Dedifferentiated amniotic fluid mesenchymal stem cell (primary cell): Measurements from ENCODE around the gene CHST8.

Source experiments
- DNase-seq: peaks from one replicate; pipeline ENCODE4 v3.0.0-alpha.2; 2016; ENCODE audit errors: extremely low spot score

CHST8 gene

DNA sequence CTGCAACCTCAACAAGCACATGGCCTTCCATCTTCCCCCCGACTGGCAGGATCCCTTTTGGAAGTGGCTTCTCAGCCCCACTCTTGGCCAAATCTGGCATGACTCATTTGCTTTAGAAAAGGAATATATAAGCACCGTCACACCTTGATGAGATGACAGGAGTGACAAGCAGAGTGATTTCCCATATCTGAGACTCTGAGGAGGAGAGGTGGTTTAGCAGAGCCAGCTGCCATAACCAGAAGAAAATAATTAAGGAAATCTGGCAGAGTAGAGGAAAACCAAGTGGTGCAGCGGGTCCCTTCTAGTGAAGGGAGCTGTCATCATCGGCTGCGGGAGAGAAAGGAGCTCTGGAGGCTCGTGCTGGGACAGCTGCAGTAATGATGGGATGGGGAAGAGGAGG is 147.5 kb downstream of the CHST8 start:
- DNase-seq: no peak

DNA sequence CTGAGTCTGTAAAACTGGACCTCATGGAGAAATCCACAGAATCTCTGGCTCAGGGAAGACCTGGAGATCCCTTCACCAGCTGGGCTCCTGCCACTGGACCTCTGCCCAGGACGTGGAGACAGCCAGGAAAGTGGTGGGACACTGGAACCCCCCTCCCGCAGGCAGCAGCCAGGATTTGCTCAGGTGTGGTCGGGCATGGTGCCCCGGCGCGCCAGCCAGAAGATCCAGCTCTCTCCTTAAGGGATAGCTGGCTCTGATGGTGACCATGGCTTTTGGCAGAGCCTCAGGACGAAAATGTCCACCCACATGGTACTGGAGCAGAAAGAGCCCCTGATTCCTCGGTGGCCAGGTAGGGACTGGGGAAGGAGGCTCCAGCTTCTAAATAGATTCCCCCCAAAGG is 148.4 kb downstream of the CHST8 start:
- no peak for DNase-seq

DNA sequence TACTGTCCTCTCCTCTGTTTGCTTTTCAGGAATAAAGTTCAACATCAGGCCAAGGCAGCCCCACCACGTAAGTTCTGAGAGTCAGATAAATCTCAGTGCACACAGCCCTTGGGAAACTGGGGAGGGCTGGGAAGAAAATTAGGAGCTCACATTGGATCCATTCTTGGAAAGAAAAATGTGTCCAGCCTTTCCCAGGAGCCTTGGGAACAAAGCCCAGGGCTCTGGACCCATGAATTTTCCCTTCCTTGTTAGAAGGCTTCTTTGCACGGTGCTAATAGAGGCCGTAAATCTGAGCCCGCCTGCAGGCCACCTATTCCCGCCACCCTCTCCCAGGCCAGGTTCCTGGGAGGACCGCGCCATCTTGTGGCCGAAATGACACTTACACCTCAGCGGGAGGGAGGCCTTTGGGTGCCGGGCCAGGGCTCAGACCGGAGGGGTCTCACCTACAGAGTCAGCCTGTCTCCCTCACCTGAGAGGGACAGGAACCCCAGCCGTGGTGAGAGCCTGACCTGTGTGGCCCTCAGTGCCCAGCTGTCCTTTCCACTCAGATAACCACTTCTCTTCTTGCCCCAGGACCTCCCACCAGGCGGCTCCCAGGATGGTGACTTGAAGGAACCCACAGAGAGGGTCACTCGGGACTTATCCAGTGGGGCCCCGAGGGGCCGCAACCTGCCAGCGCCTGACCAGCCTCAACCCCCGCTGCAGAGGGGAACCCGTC is 149.8 kb downstream of the CHST8 start:
- peak; percentile 45 for DNase-seq

DNA sequence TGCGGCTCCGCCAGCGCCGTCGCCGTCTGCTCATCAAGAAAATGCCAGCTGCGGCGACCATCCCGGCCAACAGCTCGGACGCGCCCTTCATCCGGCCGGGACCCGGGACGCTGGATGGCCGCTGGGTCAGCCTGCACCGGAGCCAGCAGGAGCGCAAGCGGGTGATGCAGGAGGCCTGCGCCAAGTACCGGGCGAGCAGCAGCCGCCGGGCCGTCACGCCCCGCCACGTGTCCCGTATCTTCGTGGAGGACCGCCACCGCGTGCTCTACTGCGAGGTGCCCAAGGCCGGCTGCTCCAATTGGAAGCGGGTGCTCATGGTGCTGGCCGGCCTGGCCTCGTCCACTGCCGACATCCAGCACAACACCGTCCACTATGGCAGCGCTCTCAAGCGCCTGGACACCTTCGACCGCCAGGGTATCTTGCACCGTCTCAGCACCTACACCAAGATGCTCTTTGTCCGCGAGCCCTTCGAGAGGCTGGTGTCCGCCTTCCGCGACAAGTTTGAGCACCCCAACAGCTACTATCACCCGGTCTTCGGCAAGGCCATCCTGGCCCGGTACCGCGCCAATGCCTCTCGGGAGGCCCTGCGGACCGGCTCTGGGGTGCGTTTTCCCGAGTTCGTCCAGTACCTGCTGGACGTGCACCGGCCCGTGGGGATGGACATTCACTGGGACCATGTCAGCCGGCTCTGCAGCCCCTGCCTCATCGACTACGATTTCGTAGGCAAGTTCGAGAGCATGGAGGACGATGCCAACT is 150.5 kb downstream of the CHST8 start:
- no peak for DNase-seq

DNA sequence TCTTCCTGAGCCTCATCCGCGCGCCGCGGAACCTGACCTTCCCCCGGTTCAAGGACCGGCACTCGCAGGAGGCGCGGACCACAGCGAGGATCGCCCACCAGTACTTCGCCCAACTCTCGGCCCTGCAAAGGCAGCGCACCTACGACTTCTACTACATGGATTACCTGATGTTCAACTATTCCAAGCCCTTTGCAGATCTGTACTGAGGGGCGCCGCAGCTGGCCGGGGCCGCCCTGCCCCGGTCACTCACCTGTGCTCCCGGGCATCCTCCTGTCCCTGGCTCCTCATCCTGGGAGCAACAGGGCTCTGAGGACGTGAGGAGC is 151.1 kb downstream of the CHST8 start:
- DNase-seq: no peak

GRCh38 chr19:33773704-33774624 is 152.2 kb downstream of the CHST8 start:
- DNase-seq: no peak

DNA sequence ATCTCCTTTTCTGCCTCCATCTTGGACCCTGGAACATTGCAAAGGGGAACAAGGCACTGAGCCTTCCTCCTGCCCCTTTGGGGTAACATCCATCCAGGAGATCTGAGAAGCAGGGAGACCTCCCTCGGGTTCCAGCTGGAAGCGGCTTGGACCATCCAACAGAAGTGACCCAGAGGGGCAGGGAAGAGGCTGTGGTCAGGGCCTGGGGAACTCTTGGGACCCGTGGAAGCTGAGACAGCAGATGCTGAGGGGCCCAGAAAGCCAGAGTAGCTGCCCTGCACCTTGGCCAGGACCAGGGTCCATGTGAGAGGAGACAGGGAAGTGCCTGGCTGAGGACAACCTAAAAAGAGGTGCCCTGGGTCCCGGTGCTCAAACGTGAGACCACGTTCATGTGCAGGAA is 153.0 kb downstream of the CHST8 start:
- no peak for DNase-seq

GRCh38 chr19:33775731-33776487 is 154.2 kb downstream of the CHST8 start:
- DNase-seq: no peak

GRCh38 chr19:33777351-33777750 is 155.6 kb downstream of the CHST8 start:
- no peak for DNase-seq

DNA sequence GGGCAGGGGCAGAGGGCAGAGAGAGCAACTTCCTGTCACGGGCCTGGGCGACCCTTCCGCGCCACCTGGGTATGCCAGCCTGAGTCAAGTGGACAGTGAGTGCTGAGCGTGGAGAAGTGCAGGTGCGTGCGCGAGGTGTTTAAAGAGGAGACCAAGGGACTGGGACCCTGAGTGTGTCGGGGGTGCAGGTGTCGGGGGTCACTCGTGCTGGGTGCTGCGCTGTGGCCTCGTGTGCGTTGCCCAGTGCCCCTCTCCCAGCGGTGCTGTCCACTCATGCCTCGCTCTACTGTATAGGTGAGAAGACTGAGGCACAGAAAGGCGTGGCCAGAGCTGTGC is 156.0 kb downstream of the CHST8 start:
- no peak for DNase-seq

DNA sequence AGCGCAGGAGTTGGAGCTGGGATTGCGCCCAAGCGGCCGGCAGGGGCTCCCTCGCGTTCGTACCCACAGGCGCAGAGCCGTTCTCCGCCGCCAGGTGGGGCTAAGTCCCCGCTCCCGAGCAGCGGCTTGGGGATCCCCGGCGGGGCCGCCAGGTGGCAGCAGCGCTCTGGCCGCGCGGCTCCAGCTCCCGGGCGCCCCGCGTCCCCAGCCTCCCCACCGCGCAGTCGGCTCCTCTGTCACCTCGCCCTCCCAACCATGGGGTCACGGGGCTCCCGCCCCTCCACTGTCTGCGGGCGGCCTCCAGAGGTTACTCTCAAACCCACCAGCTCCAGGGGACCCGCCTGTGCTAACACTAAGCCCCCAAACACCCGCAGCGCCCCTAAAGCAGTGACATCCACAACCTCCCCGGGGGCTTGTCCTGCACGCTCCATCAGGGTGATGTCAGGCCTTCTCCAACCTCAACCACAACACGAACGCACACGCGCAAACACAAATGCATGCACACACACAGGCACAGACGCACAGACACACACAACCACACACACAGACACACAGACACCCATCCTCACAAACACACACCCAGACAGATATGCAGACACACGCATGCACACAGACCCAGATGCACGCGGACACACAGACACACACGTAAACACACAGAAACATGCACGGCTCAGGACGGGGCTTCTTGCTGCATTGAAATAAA is 156.5 kb downstream of the CHST8 start:
- peak; percentile 53 for DNase-seq

DNA sequence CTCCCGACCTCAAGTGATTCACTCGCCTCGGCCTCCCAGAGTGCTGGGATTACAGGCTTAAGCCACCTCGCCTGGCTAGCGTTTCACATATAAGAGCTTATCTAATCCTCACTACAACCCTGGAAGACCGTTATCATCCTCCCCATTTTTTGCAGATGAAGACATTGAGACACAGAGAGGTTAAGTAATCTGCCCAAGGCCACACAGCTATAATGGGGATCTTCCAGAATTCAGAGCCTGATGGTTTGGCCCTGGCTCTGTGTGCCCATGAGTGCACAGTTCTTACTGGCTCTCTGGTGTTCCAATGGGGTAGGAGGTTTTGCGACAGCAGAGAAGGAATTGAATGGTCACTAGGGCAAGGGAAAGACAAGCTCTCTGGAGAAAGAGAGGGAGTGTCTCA is 158.1 kb downstream of the CHST8 start:
- no peak for DNase-seq

GRCh38 chr19:33780251-33780650 is 158.5 kb downstream of the CHST8 start:
- DNase-seq: no peak

DNA sequence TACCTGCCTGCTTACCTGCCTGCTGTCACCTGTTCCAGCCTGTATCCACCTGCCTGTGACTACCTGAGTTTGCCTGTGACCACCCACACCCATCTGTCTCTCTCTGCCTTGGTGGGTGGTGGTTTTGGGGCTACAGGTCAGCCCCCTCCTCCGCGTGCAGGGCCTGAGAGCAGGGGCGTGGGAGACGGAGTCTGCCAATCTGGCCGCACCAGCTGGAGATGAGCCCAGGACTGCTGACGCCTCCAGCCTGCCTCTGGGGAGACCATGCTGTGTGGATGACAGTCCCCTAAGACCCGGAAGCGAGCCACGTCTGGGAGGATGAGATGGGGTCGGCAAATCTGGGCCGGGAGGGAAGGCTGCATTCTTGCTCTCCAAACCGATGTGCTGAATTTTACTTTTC is 159.0 kb downstream of the CHST8 start:
- DNase-seq: no peak

DNA sequence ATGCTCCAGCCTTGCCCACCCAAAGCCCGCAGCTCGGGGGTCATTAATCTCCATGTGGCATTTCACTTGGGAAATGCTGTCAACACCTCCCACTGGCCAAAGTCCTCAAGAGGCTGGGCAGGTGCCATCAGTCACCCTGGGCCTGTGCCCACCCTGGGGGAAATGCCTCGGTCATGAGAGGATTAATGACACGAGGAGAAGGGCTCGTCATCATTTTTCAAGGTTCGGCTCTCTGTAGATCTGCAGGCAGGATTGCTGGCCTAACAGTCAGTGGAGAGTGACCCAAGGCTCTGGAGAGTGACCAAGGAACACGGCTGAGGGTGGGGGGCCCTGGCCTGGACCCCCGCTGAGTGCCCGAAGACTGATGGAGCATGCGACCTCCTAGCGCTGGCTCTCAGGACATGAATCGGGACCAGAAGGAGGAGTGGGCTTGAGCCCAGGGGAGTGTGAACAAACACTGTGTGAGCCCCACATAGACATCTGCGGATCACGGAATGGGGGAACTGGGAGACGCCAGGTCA is 159.7 kb downstream of the CHST8 start:
- no peak for DNase-seq

- DNase-seq: no peak
Measured at GRCh38 chr19:33781996-33782395, 160.2 kb downstream of the CHST8 start.

DNA sequence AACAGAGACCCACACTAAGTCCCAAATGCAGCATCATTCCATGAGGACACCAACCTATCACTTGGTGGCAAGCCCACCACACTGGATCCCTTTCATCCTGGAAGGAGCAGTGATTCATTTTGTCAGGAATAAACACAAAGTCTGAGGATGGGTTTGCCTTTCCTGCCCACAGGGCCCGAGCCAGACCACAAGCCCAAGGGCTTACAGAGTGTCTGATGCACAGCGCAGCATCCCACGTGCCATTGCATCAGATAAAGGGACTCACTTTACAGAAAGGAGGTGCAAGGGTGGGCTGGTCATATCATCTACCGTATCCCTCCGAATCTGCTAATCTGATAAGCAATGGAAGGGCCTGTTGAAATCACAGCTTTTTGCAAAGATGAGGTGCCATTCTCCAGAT is 162.7 kb downstream of the CHST8 start:
- DNase-seq: no peak

DNA sequence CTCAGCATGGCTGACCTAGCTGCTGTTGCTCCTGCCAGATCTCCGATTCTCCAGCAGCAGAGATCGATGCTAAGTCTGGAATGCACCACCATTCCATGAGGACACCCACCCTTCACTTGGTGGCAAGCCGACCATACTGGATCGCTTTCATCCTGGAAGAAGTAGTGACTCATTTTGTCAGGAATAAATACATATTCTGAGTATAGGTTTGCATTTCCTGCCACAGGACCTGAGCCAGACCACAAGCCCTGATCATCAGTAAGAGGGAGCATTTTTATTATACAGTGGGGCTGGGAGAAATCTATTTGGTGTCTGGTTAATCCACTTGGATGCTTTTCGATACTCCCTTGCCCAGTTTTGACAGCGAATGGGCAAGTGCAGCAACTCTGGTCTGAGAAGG is 164.0 kb downstream of the CHST8 start:
- no peak for DNase-seq

GRCh38 chr19:33788676-33789075 is 166.9 kb downstream of the CHST8 start:
- DNase-seq: no peak

DNA sequence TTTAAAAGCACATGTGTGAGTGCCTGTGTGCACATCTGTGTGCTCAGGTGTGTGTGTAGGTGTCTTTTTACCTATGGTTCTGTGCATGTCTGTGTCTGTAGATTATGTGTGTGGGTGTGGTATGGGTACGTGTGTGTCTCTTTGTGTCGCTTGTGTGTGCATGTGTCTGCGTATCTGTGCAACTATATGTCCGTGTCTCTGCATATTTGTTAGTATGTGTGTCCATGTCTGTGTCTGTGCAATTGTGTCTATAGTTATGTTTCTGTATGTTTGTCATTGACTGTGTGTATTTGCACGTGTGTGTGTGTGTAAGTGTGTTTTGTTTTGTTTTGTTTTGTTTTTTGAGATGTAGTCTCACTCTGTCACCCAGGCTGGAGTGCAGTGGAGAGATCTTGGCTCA is 167.6 kb downstream of the CHST8 start:
- no peak for DNase-seq

GRCh38 chr19:33794683-33795369 is 173.1 kb downstream of the CHST8 start:
- no peak for DNase-seq
